ENCODE measurements around the gene PITPNC1.
"Not testable (repeated sequence)": the region's sequence is repeated elsewhere in the genome, so short reads cannot be mapped to it uniquely, and the experiment has no call there.

Gene PITPNC1

DNA sequence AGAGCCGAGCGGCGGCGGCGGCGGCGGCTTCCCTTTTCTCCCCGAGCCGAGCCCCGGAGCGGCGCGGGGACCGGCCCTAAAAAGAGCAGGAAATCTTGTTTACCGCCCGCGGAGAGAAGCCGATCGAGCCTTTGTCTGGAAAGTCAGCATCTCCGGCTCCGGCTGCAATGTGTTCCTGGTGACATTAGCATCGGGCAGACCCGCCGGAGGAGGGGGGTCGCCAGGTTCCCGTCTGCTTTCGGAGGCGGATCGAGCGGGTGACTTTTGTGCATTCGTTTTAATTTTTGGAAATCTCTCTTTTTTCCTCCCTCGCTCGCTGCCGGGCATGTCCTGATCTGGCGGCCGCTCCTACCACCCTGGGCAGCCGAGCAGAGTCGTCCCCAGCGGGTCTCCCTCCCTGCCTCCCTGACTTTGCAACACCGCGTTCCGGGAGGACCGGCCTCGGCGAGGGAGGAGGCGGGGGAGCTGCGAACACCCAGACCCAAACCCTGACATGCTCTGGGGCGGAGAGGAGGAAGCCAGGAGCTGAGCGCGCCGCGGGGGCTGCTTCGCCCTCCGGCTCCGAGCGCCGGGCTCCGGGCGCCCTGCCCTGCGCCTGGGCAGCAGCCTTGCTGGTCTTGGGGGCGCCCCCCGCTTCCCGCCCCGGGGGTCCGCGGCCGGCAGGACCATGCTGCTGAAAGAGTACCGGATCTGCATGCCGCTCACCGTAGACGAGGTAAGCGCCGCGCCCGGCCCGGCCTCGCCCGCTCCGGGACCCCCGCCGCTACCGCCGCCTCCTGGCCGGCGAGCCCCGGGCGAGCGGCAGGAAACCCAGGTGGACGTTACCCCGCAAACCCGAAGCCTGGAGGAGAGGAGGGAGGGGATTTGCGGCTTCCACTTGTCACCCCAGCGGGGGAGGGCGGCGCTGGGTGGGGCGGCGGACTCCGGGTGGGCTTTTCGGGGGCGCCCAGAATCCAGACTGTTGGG is 690 bp downstream of the PITPNC1 start:
- Mint-ChIP-seq H3K9me3 (no peaks in the 10 kb centered on the region), H3K4me3 (peak overlapping the region; percentile 94), H3K27me3 (no peaks in the 10 kb centered on the region), H3K27ac (peak overlapping the region; percentile 20), H3K4me1 (peaks cover 22% of the 10 kb centered on the region), H3K36me3 (no peaks in the 10 kb centered on the region)
- peak; percentile 27 for ATAC-seq (ENCODE audit: low read depth)
- DNase-seq (ENCODE audit: low spot score in 2 of 2) = peak; percentile 35 to 57

DNA sequence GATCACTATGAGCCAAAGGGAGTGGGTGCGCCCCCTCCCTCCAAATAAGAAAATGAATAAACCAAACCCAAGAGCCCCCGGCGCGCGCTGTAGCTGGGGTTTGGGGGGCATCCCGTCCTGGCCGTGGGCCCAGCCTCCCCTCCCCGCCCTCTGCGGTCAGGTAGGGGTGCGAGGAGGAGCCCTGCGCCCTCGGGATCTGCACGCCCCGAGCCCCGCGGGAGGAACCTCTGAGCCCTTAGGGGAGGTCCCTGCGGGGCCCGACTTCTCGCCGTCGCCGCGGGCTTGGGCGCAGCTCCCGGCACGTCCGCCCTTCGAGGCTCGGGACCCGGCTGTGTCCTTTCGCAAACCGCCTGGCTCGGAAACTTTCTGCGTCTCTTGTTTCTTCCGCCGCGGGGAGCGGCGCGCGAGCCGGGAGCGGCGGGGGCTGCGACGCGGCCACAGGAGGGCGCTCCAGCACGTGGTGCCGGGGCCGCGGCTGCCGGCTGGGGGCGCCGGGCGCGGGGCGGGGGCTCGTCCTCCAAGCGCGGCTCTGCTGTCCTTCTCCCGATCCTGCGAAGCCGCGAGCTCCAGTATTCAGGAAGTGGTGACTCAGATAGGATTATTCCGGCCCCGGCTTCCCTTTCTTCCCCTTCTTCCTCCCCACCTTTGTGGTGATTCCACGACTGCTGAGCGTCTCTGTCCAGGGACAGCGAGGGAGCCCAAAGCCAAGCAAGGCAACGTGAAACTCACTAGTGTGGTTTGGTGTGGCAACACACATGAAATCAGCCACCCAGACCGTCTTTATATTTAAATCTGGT is 1.6 kb downstream of the PITPNC1 start:
- peak overlapping the region; percentile 12 for H3K27ac Mint-ChIP-seq
- no peaks in the 10 kb centered on the region for H3K36me3 Mint-ChIP-seq
- H3K9me3 Mint-ChIP-seq = no peaks in the 10 kb centered on the region

DNA sequence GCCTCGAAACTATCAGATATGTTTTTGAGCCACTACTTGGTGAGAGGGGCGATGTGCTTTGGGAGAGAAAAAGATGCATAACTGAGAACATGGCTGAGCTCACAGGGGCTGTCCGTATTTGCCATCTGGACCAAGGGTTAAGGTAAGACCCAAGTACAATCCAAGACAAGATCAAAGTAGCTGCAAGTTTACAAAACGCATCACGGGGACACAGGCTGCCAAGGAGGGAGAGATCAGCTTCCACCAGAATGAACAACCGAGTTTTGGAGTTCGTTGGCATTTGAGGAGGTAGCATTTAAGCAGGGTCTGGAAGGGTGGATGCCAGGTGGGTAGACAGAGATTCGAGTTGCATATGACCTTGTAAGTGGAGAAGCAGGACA is 2.2 kb downstream of the PITPNC1 start:
- Mint-ChIP-seq H3K4me1 (peaks cover 22% of the 10 kb centered on the region), H3K4me3 (peak overlapping the region; percentile 89), H3K36me3 (no peaks in the 10 kb centered on the region), H3K27ac (peak overlapping the region; percentile 12), H3K9me3 (no peaks in the 10 kb centered on the region), H3K27me3 (no peaks in the 10 kb centered on the region)
- no peak for ATAC-seq (ENCODE audit: low read depth)
- DNase-seq (ENCODE audit: low spot score in 2 of 2) = no peak

More for the DNA sequence above, 1.6 kb downstream of the PITPNC1 start:
- DNase-seq (ENCODE audit: low spot score in 2 of 2) (peak; percentile 68 to 80), ATAC-seq (ENCODE audit: low read depth) (peak; percentile 34)
- H3K27me3 Mint-ChIP-seq = no peaks in the 10 kb centered on the region
- peaks cover 22% of the 10 kb centered on the region for H3K4me1 Mint-ChIP-seq
- peak overlapping the region; percentile 89 for H3K4me3 Mint-ChIP-seq

DNA sequence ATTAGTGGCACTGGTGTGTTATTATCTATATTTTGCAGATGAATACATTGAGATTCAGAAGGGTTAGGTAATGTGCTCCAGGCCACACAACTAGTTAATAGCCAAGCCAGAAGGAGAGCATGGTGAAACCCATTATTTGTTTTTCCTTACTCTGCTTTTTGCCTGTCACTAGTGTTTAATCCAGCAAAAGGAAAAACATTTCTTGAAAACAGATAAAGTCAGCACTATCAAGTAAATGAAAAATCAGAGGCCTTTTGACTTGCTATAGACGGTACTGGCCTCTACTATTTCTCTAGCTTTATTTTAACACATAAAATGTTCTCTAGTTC is 4.8 kb downstream of the PITPNC1 start:
- Mint-ChIP-seq H3K4me3 (no peak overlapping the region), H3K9me3 (no peaks in the 10 kb centered on the region), H3K4me1 (peaks cover 12% of the 10 kb centered on the region), H3K36me3 (no peaks in the 10 kb centered on the region), H3K27ac (peak overlapping the region; percentile 39), H3K27me3 (no peaks in the 10 kb centered on the region)
- ATAC-seq (ENCODE audit: low read depth) = no peak
- DNase-seq (ENCODE audit: low spot score in 2 of 2) = no peak

DNA sequence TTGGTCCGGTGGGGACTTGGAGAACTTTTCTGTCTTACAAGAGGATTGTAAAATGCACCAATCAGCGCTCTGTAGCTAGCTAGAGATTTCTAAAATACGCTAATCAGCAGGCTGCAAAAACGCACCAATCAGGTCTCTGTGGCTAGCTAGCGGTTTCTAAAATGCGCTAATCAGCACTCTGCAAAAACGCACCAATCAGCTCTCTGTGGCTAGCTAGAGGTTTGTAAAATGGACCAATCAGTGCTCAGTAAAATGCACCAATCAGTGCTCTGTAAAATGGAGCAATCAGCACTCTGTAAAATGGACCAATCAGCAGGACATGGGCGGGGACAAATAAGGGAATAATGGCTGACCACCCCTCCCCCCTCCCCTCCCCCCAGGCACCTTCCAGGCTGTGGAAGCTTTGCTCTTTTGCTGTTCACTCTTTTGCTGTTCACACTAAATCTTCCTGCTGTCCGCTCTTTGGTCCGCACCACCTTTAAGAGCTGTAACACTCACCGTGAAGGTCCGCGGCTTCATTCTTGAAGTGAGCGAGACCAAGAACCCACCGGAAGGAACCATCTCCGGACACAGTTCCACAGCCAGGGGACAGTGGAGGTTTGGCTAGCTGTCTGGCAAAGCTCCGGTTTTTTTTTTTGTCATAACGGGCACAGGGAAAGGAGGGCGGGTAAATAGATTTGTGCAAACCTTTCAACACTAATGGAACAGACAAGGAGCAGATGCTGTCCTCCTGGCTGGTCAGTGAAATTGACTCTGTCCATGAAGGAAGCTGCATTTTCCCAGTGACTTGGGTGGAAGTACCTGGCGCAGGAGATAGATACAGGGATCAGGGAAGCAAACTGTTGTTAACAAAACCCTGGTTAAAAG is 8.3 kb downstream of the PITPNC1 start:
- DNase-seq (ENCODE audit: low spot score in 2 of 2) (no peak), ATAC-seq (ENCODE audit: low read depth) (no peak)
- H3K27me3 Mint-ChIP-seq = no peaks in the 10 kb centered on the region
- H3K27ac Mint-ChIP-seq = no peak overlapping the region
- H3K9me3 Mint-ChIP-seq = no peaks in the 10 kb centered on the region
- H3K4me1 Mint-ChIP-seq = peaks cover 7% of the 10 kb centered on the region
- H3K36me3 Mint-ChIP-seq = no peaks in the 10 kb centered on the region
- no peak overlapping the region for H3K4me3 Mint-ChIP-seq

DNA sequence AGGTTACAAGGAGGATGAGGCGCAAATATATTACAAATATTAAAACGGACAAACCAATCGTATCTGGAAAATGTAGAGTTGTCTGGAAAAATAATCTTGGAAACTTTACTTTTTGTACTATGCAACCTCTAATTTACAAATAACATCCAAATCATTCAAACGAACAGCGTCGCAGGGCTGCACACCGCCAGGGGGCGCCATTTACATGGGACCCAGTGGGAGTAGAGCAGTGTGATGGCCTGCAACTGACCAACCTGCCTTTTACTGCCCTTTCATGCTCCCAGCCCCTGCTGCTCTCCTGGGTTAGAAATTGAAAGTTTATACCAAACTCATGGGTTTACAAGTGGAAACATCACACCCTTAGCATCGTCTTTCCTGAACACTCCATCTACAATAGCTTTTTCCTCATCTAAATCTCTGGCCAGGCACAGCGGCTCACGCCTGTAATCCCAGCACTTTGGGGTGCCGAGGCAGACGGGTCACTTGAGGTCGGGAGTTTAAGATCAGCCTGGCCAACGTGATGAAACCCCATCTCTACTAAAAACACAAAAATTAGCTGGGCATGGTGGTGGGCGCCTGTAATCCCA is 10.0 kb downstream of the PITPNC1 start:
- H3K9me3 Mint-ChIP-seq = no peaks in the 10 kb centered on the region
- ATAC-seq (ENCODE audit: low read depth) = no peak
- no peak overlapping the region for H3K27ac Mint-ChIP-seq
- DNase-seq (ENCODE audit: low spot score in 2 of 2) = no peak
- peaks cover 12% of the 10 kb centered on the region for H3K4me1 Mint-ChIP-seq
- H3K4me3 Mint-ChIP-seq = no peak overlapping the region
- no peaks in the 10 kb centered on the region for H3K27me3 Mint-ChIP-seq
- no peaks in the 10 kb centered on the region for H3K36me3 Mint-ChIP-seq

DNA sequence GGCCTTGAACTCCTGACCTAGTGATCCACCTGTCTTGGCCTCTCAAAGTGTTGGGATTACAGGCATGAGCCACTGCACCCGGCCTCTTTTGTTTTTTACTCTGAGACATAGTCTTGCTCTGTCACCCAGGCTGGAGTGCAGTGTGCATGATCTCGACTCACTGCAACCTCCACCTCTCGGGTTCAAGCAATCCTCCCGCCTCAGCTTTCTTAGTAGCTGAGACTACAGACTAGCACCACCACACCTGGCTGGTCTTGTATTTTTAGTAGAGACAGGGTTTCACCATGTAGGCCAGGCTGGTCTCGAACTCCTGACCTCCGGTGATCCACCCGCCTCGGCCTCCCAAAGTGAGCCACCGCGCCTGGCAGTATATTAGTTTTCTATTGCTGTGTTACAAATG is 11.5 kb downstream of the PITPNC1 start:
- not testable (repeated sequence) for H3K36me3 Mint-ChIP-seq; H3K27me3 Mint-ChIP-seq; H3K9me3 Mint-ChIP-seq; H3K4me3 Mint-ChIP-seq; ATAC-seq (ENCODE audit: low read depth); H3K27ac Mint-ChIP-seq; DNase-seq (ENCODE audit: low spot score in 2 of 2)
- peaks cover 12% of the 10 kb centered on the region for H3K4me1 Mint-ChIP-seq

DNA sequence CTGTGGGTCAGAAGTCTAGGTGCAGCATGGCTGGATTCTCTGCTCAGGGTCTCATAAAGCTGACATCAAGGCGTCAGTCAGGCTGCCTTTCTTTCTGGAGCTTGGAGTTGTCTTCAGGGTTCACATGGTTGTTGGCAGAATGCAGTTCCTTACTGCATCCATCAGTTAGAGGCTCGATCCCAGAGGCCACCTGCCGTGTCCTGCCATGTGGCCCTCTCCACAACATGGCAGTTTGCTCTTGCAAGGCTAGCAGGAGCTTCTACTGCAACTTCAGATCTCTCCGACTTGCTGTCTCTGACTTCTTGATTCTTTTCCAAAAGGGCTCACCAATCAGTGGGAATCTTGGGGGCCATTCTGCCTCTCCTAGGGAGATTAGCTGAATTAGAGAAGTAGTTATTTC is 11.9 kb downstream of the PITPNC1 start:
- H3K9me3 Mint-ChIP-seq = no peaks in the 10 kb centered on the region
- H3K4me3 Mint-ChIP-seq = no peak overlapping the region
- DNase-seq (ENCODE audit: low spot score in 2 of 2) = no peak
- no peaks in the 10 kb centered on the region for H3K36me3 Mint-ChIP-seq
- H3K4me1 Mint-ChIP-seq = peaks cover 12% of the 10 kb centered on the region
- ATAC-seq (ENCODE audit: low read depth) = no peak
- H3K27me3 Mint-ChIP-seq = no peaks in the 10 kb centered on the region
- no peak overlapping the region for H3K27ac Mint-ChIP-seq

DNA sequence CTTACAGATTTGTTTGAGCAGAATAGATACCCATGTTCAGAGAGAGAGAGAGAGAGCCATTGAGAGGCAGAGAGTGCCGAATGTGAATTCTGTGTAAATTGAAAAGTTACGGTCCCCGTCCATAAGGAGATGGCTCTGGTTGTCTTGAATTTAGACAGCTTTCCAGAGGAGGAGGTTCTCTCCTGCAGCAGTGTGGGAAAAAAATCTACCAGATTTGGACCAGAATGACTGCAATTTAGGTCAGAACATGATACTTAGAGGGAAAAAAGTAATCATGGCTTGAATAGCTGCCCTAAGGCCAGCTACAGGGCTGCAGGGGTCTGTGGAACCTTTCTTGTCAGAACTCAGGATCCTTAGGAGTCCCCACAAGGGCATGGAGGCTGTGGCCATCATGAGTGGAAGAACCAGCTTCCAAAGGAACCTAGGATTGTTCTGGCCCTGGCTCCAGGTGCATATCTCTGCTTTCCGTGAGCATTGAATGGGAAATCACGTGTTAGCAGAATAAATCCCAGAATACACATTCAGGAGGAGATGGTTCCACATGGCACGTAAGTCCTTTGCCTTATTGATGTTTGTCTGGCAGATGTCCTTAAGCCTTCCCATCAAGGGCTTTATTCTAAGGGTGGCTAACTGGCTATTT is 13.0 kb downstream of the PITPNC1 start:
- ATAC-seq (ENCODE audit: low read depth) (no peak), DNase-seq (ENCODE audit: low spot score in 2 of 2) (no peak)
- Mint-ChIP-seq H3K4me3 (no peak overlapping the region), H3K27ac (no peak overlapping the region), H3K36me3 (no peaks in the 10 kb centered on the region), H3K4me1 (peaks cover 12% of the 10 kb centered on the region), H3K9me3 (no peaks in the 10 kb centered on the region), H3K27me3 (no peaks in the 10 kb centered on the region)

DNA sequence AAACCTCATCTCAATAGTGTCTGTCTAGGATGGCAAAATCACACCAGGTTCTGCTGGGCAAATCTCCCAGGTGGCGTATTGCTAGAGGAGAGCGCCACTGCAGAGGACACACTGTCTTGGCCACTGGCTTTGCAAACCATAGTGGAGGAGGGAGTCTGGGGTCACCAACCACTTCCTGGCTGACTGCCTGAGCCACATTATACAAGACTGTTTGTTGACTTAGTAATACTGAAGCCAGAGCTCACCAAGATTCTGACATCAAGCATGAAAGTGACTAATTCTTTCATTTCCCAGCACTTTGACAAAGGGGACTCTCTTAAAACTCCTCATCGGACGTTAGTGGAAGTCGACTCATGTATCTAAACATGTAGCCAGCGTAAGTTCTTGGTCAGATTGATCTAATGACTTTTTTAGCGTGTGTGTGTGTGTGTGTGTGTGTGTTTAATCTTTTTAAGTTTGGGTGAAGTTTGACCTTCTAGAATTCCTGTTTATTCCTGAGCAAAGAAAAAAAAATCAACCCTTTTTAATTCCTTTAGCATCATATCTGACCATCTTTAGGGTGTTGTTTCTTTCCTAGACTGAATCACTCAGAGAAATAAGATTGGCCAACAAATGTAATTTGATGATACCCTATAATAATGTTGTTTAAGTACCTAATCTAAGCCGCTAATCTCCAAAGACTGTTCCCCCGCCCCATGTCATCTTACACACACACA is 13.7 kb downstream of the PITPNC1 start:
- Mint-ChIP-seq H3K36me3 (no peaks in the 10 kb centered on the region), H3K27ac (no peak overlapping the region), H3K9me3 (no peaks in the 10 kb centered on the region), H3K4me3 (no peak overlapping the region), H3K27me3 (no peaks in the 10 kb centered on the region), H3K4me1 (peaks cover 12% of the 10 kb centered on the region)
- ATAC-seq (ENCODE audit: low read depth) (no peak), DNase-seq (ENCODE audit: low spot score in 2 of 2) (no peak)

DNA sequence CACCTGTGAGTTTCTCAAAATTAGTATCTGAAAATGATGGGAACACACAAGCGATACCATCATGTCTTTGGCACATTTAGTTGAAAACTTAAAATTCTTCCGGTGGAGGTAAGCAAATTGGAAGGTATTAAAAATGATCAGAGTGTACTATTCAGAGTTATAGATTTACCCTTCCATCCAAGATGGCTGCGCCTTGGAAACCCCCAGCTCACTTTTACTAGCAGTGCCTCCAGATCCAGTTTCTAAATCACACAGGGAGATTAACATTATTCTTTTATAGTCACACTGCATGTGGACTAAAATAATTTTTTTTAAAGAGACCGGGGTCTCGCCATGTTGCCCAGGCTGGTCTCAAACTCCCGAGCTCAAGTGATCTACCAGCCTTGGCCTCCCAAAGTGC is 15.0 kb downstream of the PITPNC1 start:
- ATAC-seq (ENCODE audit: low read depth) (no peak), DNase-seq (ENCODE audit: low spot score in 2 of 2) (no peak)
- no peak overlapping the region for H3K27ac Mint-ChIP-seq
- H3K4me1 Mint-ChIP-seq = peaks cover 12% of the 10 kb centered on the region
- no peaks in the 10 kb centered on the region for H3K36me3 Mint-ChIP-seq
- H3K9me3 Mint-ChIP-seq = no peaks in the 10 kb centered on the region
- H3K4me3 Mint-ChIP-seq = no peak overlapping the region
- H3K27me3 Mint-ChIP-seq = no peaks in the 10 kb centered on the region

DNA sequence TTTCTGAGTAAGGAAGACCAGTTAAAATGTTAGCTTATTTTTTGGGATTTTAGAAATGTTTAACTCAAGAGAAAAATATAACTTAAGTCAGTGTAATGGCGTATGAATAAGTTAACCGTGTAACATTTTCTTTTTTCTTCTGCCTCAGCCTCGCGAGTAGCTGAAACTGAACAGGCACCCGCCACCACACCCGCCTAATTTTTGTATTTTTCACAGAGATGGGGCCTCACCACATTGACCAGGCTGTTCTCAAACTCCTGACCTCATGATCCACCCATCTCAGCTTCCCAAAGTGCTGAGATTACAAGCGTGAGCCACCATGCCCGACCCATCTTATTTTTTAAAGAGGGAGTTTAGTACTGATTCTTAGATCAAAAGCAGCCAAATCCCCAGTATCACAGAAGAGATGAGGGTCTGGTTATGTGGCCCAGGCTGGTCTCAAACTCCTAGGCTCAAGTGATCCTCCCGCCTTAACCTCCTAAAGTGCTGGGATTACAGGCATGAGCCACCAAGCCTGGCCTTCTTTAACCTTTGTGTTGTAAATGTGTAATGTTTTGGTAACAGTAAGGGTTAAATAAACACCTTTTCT is 16.8 kb downstream of the PITPNC1 start:
- no peaks in the 10 kb centered on the region for H3K27me3 Mint-ChIP-seq
- DNase-seq (ENCODE audit: low spot score in 2 of 2) (no peak), ATAC-seq (ENCODE audit: low read depth) (no peak)
- no peaks in the 10 kb centered on the region for H3K9me3 Mint-ChIP-seq
- H3K4me1 Mint-ChIP-seq = peaks cover 9% of the 10 kb centered on the region
- H3K4me3 Mint-ChIP-seq = no peak overlapping the region
- H3K36me3 Mint-ChIP-seq = no peaks in the 10 kb centered on the region
- H3K27ac Mint-ChIP-seq = no peak overlapping the region
